Stimulated activated CD8-positive, alpha-beta memory T cell treated with anti-CD3 and anti-CD28 coated beads, Interleukin-15, amount 100 ng/mL, for 48 hours (primary cell): ENCODE data around the gene H2AZ2.
A peak's percentile ranks its signal among the peaks of the same experiment; 100 is the strongest.
"Not testable (repeated sequence)": the region's sequence is repeated elsewhere in the genome, so short reads cannot be mapped to it uniquely, and the experiment has no call there.

Experiments used
- DNase-seq, 2 donors: peaks; one replicate each; pipeline ENCODE4 v3.0.0-alpha.2; 2020; ENCODE audit warnings: low read depth in 2 of 2

Gene H2AZ2

GRCh38 chr7:44847920-44848634, at the start of gene H2AZ2:
Gene H2AZ2, minus strand, starts transcription at chr7:44848087. Its CDS starts 116 bp downstream, at chr7:44847971.
- peak; percentile 99 to 100 for DNase-seq

DNA sequence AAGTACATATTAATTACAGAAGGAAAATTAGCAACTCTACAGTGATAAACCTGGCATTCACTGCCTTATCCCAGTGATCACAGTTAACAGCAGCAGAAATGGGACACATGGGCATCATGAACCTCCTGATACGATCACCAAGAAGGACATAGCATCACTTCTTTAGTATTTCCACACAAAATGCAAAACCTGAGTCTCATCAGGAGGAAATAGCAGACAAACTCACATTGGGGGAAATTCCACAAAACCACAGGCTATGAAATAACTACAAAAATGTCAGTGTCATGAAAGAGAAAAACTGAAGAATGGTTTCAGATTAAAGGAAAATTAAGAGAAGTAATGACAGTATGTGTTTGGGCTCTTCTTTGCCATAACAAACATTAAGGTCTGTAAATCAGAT, 49.4 kb upstream of the H2AZ2 start:
- DNase-seq, result no peak

GRCh38 chr7:44894888-44895580, 47.1 kb upstream of the H2AZ2 start:
- DNase-seq, result no peak

- no peak for DNase-seq
Observed at GRCh38 chr7:44893710-44894234, 45.9 kb upstream of the H2AZ2 start.

GRCh38 chr7:44891791-44892190, 43.9 kb upstream of the H2AZ2 start:
- no peak for DNase-seq

DNA sequence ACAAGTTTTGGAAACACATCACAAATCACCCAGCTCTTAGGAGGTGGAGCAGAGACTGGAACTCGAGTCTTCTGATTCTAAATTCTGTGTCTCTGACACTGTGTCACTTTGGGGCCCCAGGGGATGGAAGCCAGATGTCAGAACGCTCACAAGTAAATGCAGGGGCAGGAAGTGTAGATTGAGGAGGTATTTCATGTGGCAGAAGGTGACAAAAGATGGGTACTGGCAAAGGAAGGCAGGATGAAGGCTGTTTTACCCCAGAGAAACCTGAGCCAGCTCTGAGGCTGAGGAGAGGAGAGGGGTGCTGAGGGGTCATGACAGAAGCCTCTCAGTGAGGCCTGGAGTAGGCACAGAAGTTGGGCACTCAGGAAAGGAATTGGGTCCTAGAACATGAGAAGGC, 43.5 kb upstream of the H2AZ2 start:
- peak in 1 of 2 donors; percentile 16 for DNase-seq

- DNase-seq, result no peak
Observed at GRCh38 chr7:44889086-44889781, 41.3 kb upstream of the H2AZ2 start.

- DNase-seq, result no peak
Observed at GRCh38 chr7:44887293-44887692, 39.4 kb upstream of the H2AZ2 start.

DNA sequence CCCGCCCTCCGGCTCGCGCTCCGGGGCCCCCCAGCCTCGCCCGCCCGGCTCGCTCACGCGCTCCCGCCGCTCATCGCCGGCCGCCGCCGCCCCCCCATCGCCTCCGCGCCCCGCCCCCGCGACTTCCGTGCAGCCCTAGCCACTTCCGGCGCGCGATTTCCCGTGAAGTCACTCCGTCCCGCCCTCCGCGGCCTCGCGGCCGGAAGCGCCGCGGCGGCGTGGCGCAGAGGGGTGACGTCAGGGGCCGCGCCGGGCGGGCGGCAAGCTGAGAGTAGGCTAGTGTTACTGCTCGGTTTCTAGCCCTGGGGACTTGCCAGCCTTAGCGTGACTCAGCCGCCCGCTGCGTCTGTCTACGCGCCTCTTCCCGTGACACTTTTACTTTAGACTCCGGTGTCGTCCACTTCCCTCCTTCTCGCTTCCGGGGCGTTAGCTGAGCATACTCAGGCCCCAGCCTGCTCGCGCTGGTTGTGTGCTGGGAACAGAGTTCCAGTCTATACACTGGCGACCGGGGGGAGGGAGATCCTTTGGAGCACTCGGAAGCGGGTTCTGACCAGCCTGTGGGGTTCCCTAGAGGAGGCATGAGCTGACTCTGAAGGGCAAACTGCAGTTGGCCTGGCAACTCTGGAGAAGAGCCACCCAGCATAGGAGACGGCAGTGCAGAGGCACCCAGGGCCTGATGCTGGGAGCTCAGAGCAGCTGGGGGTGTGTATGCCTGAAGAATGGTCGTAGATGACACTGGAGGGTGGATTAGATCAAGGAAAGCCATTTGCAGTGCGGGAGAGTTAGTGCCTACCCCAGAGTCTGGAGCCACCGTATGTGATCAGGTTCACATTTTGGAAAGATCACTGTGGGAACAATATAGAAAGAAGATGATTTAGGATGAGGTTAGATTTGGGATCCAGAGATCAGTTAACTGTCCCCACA, 37.8 kb upstream of the H2AZ2 start, which contains the start of gene PURB:
TSS of gene PURB (minus strand) at position 137 of the 924 bp plus-strand sequence. CDS start 182 bp downstream, outside the sequence.
- peak; percentile 94 to 97 for DNase-seq

DNA sequence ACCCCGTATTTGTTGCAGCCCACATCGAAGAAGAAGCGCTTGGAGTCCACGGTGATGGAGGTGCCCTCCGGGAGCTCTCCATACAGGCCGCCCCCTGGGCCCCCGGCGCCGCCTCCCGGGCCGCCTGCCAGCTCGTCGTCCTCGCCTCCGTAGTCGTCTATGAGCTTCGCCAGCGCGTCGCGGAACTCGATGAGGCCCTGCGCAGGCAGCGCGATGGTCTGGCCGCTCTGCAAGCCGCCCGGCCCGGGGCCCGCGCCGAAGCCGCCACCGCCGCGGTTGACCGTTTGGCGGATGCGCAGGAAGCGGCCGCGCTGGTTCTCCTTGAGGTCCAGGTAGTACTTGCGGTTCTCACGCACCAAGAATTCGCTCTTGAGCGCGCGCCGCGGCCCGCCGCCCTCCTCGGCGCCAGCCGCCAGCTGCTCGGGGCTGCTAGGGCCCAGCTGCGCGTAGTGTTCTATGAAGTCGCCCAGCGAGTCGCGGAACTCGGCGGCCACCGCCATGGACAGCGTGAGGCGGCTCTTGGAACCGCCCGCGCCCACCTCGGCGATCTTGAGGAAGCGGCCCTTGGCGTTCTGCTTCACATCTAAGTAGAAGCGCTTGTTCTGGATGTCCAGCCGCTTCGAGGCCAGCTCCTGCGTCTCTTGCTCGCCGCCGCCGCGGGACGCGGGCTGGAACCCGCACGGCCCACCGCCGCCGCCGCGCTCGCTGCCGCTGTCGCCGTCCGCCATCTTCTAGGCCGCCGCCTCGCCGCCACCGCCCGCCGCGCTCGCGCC, 36.9 kb upstream of the H2AZ2 start:
- peak; percentile 21 to 40 for DNase-seq

DNA sequence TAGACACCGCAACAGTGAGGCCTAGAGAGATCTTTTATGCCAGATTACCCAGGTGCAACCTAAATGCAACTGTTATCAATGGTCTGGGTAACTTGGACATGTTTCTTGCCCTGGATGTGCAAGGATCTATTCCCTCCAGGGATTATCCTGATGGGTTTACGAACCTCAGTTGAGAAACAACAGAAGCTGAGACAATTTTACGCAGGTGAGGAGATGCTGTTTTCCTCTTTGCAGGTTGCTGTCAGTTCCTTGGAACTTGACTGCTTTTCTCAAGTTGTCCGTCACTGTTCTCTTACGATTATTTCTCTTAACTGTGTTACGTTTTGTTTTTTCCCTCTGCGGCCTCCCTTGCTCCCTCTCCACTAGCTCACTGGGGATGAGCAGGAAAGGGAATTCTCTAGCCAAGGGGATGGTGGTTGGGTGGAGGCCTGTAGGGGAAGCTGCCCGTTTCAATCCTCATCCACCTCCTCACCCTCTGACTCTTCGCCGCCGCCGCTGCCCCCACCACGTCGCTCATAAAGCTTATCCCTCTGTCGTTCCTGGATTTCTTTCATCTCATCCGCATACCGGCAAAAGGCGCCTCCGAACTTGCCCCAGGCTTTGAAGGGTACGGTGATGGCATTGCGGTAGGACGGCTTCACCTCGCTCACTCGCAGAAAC, 36.2 kb upstream of the H2AZ2 start:
- no peak for DNase-seq

GRCh38 chr7:44882899-44883298, 35.0 kb upstream of the H2AZ2 start:
- DNase-seq, result no peak

- DNase-seq, result no peak
Observed at GRCh38 chr7:44881610-44882009, 33.7 kb upstream of the H2AZ2 start.

DNA sequence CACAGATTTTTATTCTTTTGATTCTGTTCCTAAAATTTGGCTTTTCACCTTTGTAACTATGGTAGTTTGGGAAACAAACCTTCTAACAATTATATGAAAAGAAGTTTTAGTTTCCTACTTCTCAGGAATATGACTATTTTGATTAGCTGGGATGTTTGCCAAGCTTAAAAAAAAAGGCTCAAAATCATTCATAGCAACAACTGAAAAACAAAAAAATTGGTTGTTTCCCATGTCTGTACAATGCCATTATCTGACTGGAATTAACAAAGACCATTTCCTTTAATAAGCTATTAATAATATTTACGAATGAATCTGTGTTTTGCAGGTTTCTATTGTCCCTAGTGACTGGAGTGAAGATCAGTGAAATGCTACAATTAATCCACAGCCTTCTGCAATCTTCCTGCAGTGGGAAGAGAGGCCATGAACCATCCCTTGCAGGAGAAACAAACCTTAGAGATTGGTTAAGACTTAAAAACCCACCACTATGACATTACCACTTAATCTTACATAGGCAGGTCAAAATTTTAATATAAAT, 33.2 kb upstream of the H2AZ2 start:
- DNase-seq, result no peak

GRCh38 chr7:44880317-44881018, 32.6 kb upstream of the H2AZ2 start:
- no peak for DNase-seq

- no peak for DNase-seq
Observed at GRCh38 chr7:44876393-44876792, 28.5 kb upstream of the H2AZ2 start.

- DNase-seq, result no peak
Observed at GRCh38 chr7:44875241-44875640, 27.4 kb upstream of the H2AZ2 start.

- no peak for DNase-seq
Observed at GRCh38 chr7:44872787-44873186, 24.9 kb upstream of the H2AZ2 start.

- not testable (repeated sequence) for DNase-seq
Observed at GRCh38 chr7:44871918-44872317, 24.0 kb upstream of the H2AZ2 start.
